AG09309 (cell line): Measurements from ENCODE around the gene BLM.
"Not testable (repeated sequence)": the region's sequence is repeated elsewhere in the genome, so short reads cannot be mapped to it uniquely, and the experiment has no call there.

Experiments used
- DNase-seq: peaks from one replicate; pipeline ENCODE4 v3.0.0-alpha.2; 2010; ENCODE audit warnings: low read depth
- H3K4me3 ChIP-seq: 2 replicates; pipeline ENCODE4 v1.5.1; 2011; ENCODE audit warnings: mild to moderate bottlenecking, low read depth, low read length, moderate library complexity; ENCODE audit not compliant: control insufficient read depth
- CTCF ChIP-seq: IDR thresholded peaks from 2 replicates; pipeline ENCODE4 v1.5.1; 2011; ENCODE audit warnings: mild to moderate bottlenecking, low read depth, low read length, inconsistent platforms; ENCODE audit not compliant: insufficient read depth, control insufficient read depth; ENCODE audit errors: missing control alignments

The BLM gene

GRCh38 chr15:90716976-90717821 lies at the start of gene BLM:
Gene BLM (plus strand): TSS chr15:90717346. CDS start chr15:90747393, 30,047 bp downstream.
- peak; percentile 41 for TF ChIP-seq CTCF
- peak within 1 kb of the TSS; percentile 90 for H3K4me3 ChIP-seq

GRCh38 chr15:90667755-90668345 lies 49.3 kb upstream of the BLM start:
- H3K4me3 ChIP-seq, DNase-seq: not testable (repeated sequence)

More at GRCh38 chr15:90716976-90717821, at the start of gene BLM:
- peak; percentile 87 for DNase-seq

GRCh38 chr15:90670631-90671030 lies 46.5 kb upstream of the BLM start:
- DNase-seq, H3K4me3 ChIP-seq: not testable (repeated sequence)

- DNase-seq = no peak
- no peak for TF ChIP-seq CTCF
- H3K4me3 ChIP-seq = no peak overlapping the region
These were observed 45.9 kb upstream of the BLM start for GRCh38 chr15:90671216-90671615.

- H3K4me3 ChIP-seq, DNase-seq: not testable (repeated sequence)
These were observed 43.8 kb upstream of the BLM start for GRCh38 chr15:90673357-90673756.

- TF ChIP-seq CTCF = no peak
- no peak overlapping the region for H3K4me3 ChIP-seq
- DNase-seq = no peak
These were observed 42.7 kb upstream of the BLM start for GRCh38 chr15:90674476-90674875.

GRCh38 chr15:90675464-90675863 lies 41.7 kb upstream of the BLM start:
- DNase-seq = no peak
- no peak overlapping the region for H3K4me3 ChIP-seq
- no peak for TF ChIP-seq CTCF
